Endodermal cell (in vitro differentiated cells): Measurements from ENCODE around the gene NAGLU. TPM values are rescaled to one million over a fixed set of nuclear protein-coding genes. Genes with fewer than 3 reads are reported as not detected.
A peak's percentile ranks its signal among the peaks of the same experiment; 100 is the strongest.

Experiments used
- DNase-seq: peaks from one replicate; pipeline ENCODE4 v3.0.0-alpha.2; 2017
- H3K27ac ChIP-seq: 2 replicates; pipeline ENCODE4 v1.5.1; 2013; ENCODE audit warnings: mild to moderate bottlenecking, low read depth, low read length, moderate library complexity
- H3K27me3 ChIP-seq: 2 replicates; pipeline ENCODE4 v1.6.1; 2013; ENCODE audit warnings: mild to moderate bottlenecking, low read length, moderate library complexity; ENCODE audit not compliant: insufficient read depth, control insufficient read depth, poor library complexity, severe bottlenecking
- H3K36me3 ChIP-seq: 2 replicates; pipeline ENCODE4 v1.7.0; 2013; ENCODE audit warnings: mild to moderate bottlenecking, low read length, moderate library complexity; ENCODE audit not compliant: control insufficient read depth, insufficient read depth
- H3K4me1 ChIP-seq: one replicate; pipeline ENCODE4 v1.7.0; 2013; ENCODE audit warnings: low read length; ENCODE audit not compliant: control insufficient read depth, insufficient read depth
- H3K4me3 ChIP-seq: 2 replicates; pipeline ENCODE4 v1.5.1; 2013; ENCODE audit warnings: mild to moderate bottlenecking, low read length, moderate library complexity
- H3K9ac ChIP-seq: 2 replicates; pipeline ENCODE4 v1.6.1; 2013; ENCODE audit warnings: mild to moderate bottlenecking, low read length, moderate library complexity; ENCODE audit not compliant: poor library complexity, severe bottlenecking; ENCODE audit errors: extremely low read depth
- H3K9me3 ChIP-seq: 2 replicates; pipeline ENCODE4 v1.6.1; 2013; ENCODE audit warnings: mild to moderate bottlenecking, low read length, moderate library complexity; ENCODE audit not compliant: control insufficient read depth
- H3K27ac Mint-ChIP-seq: 2 replicates; pipeline ENCODE4 v1.8.0; 2020; ENCODE audit warnings: mixed read lengths
- H3K27me3 Mint-ChIP-seq: 2 replicates; pipeline ENCODE4 v1.8.0; 2021; ENCODE audit warnings: mild to moderate bottlenecking, mixed read lengths; ENCODE audit not compliant: insufficient read depth
- H3K36me3 Mint-ChIP-seq: 2 replicates; pipeline ENCODE4 v1.8.0; 2020; ENCODE audit warnings: low read depth, mixed read lengths
- H3K4me1 Mint-ChIP-seq: 2 replicates; pipeline ENCODE4 v1.8.0; 2020; ENCODE audit warnings: mixed read lengths
- H3K4me3 Mint-ChIP-seq: 2 replicates; pipeline ENCODE4 v1.8.0; 2020; ENCODE audit warnings: mild to moderate bottlenecking, moderate library complexity, mixed read lengths
- H3K9me3 Mint-ChIP-seq: 2 replicates; pipeline ENCODE4 v1.8.0; 2020; ENCODE audit warnings: mild to moderate bottlenecking, mixed read lengths
- CTCF ChIP-seq: fragments of 200-600 bp; sonication (generic); conservative IDR thresholded peaks from 2 replicates; pipeline ENCODE4 v1.5.0; 2021; ENCODE audit warnings: antibody characterized with exemption, mild to moderate bottlenecking
- WGBS, 2 experiments: methylation state at CpG; one replicate each; pipeline versions ENCODE4 v1.1.5 to v1.1.7; 2013; ENCODE audit warnings: missing lambda C conversion rate in 2 of 2, mixed read lengths in 1 of 2; ENCODE audit not compliant: insufficient coverage in 1 of 2, insufficient read length in 1 of 2; 5-methylcytosine and 5-hydroxymethylcytosine counted together
- total RNA-seq, 2 donors: library from RNA; stranded (reverse); fragmentation: NEBNext Ultra II Directional in 1 of 2; extraction: Animal tissue kit (Norgen Biotek cat#: 25700) in 1 of 2; gene quantifications; 2 replicates in 1 of 2; 3 replicates in 1 of 2; pipeline ENCODE4 v1.2.1, GENCODE V29; 2021

The NAGLU gene
- total RNA-seq, 2 donors from 2014 or later = 29.1 to 31.5 TPM

- H3K4me1 Mint-ChIP-seq = peaks cover 14% of the 10 kb centered on the region
These were observed 33.1 kb upstream of the NAGLU start for GRCh38 chr17:42502926-42503325.

GRCh38 chr17:42507671-42508070 lies 28.4 kb upstream of the NAGLU start:
- no peak overlapping the region for H3K9ac ChIP-seq
- Mint-ChIP-seq H3K4me3 (no peak overlapping the region), H3K4me1 (peaks cover 23% of the 10 kb centered on the region), H3K27ac (no peak overlapping the region), H3K36me3 (peaks cover 45% of the 10 kb centered on the region), H3K27me3 (no peaks in the 10 kb centered on the region), H3K9me3 (no peaks in the 10 kb centered on the region)
- no peaks in the 10 kb centered on the region for H3K9me3 ChIP-seq
- TF ChIP-seq CTCF = no peak
- no peak overlapping the region for H3K27ac ChIP-seq
- WGBS, 2 experiments = 92 to 93% methylated on average over 3 to 4 of the region's 4 CpGs
- H3K27me3 ChIP-seq = no peaks in the 10 kb centered on the region
- no peaks in the 10 kb centered on the region for H3K4me1 ChIP-seq
- no peak overlapping the region for H3K4me3 ChIP-seq
- H3K36me3 ChIP-seq = peaks cover 42% of the 10 kb centered on the region
- no peak for DNase-seq

More at GRCh38 chr17:42502926-42503325, 33.1 kb upstream of the NAGLU start:
- H3K9ac ChIP-seq = no peak overlapping the region
- no peaks in the 10 kb centered on the region for H3K27me3 Mint-ChIP-seq
- H3K9me3 Mint-ChIP-seq = no peaks in the 10 kb centered on the region
- H3K36me3 Mint-ChIP-seq = peaks cover 50% of the 10 kb centered on the region
- no peaks in the 10 kb centered on the region for H3K4me1 ChIP-seq
- no peaks in the 10 kb centered on the region for H3K9me3 ChIP-seq
- WGBS, 2 experiments = 100% methylated on average over 1 of the region's 1 CpG
- peaks cover 50% of the 10 kb centered on the region for H3K36me3 ChIP-seq
- no peak overlapping the region for H3K4me3 Mint-ChIP-seq
- no peaks in the 10 kb centered on the region for H3K27me3 ChIP-seq
- H3K27ac ChIP-seq = no peak overlapping the region
- TF ChIP-seq CTCF = no peak
- no peak overlapping the region for H3K27ac Mint-ChIP-seq
- H3K4me3 ChIP-seq = no peak overlapping the region
- DNase-seq = no peak

GRCh38 chr17:42508426-42509165 lies 27.4 kb upstream of the NAGLU start:
- peaks cover 23% of the 10 kb centered on the region for H3K4me1 Mint-ChIP-seq
- H3K36me3 Mint-ChIP-seq = peaks cover 39% of the 10 kb centered on the region
- TF ChIP-seq CTCF = no peak
- Histone ChIP-seq H3K4me1 (no peaks in the 10 kb centered on the region), H3K27me3 (no peaks in the 10 kb centered on the region), H3K9ac (no peak overlapping the region), H3K9me3 (no peaks in the 10 kb centered on the region), H3K27ac (no peak overlapping the region), H3K4me3 (no peak overlapping the region), H3K36me3 (peaks cover 33% of the 10 kb centered on the region)
- H3K9me3 Mint-ChIP-seq = no peaks in the 10 kb centered on the region
- DNase-seq = peak; percentile 68
- no peaks in the 10 kb centered on the region for H3K27me3 Mint-ChIP-seq
- peak overlapping the region; percentile 36 for H3K27ac Mint-ChIP-seq
- no peak overlapping the region for H3K4me3 Mint-ChIP-seq
- 83 to 87% methylated on average over 10 to 12 of the region's 12 CpGs for WGBS, 2 experiments
